Muscle of leg (tissue), 11 donors: Measurements from ENCODE around the gene ACYP2. TPM values are rescaled to one million over a fixed set of nuclear protein-coding genes. Genes with fewer than 3 reads are reported as not detected.

Source experiments
- DNase-seq: peaks from one replicate; pipeline ENCODE4 v3.0.0; 2013
- H3K27ac ChIP-seq: one replicate; pipeline ENCODE4 v1.5.1; 2013; ENCODE audit warnings: mild to moderate bottlenecking, low read length, control low read depth
- H3K27me3 ChIP-seq: one replicate; pipeline ENCODE4 v1.6.1; 2013; ENCODE audit warnings: low read length; ENCODE audit not compliant: control insufficient read depth, insufficient read depth
- H3K36me3 ChIP-seq: one replicate; pipeline ENCODE4 v1.6.1; 2013; ENCODE audit warnings: low read length; ENCODE audit not compliant: control insufficient read depth, insufficient read depth
- H3K4me1 ChIP-seq: one replicate; pipeline ENCODE4 v1.6.1; 2013; ENCODE audit warnings: low read length; ENCODE audit not compliant: control insufficient read depth, insufficient read depth
- H3K4me3 ChIP-seq: one replicate; pipeline ENCODE4 v1.5.1; 2013; ENCODE audit warnings: low read length, control low read depth
- H3K9me3 ChIP-seq: replicated peaks from 2 replicates; pipeline ENCODE4 v1.6.1; 2013; ENCODE audit warnings: low read depth, low read length; ENCODE audit not compliant: control insufficient read depth
- WGBS: methylation state at CpG from one replicate; pipeline ENCODE4 v1.1.5; 2013; ENCODE audit warnings: missing lambda C conversion rate; ENCODE audit not compliant: insufficient coverage; 5-methylcytosine and 5-hydroxymethylcytosine counted together
- polyA plus RNA-seq, 8 donors: library from polyadenylated mRNA; unstranded; fragments of 120-200 nt; gene quantifications; one replicate each; pipeline versions ENCODE4 v1.2.1 to v1.2.3, GENCODE V29; 2013; ENCODE audit warnings: inconsistent platforms in 1 of 8, low replicate concordance in 1 of 8; ENCODE audit not compliant: insufficient read length in 8 of 8, insufficient read depth in 1 of 8
- total RNA-seq: library from RNA; stranded (reverse); fragments of 120-200 nt; gene quantifications from one replicate; pipeline ENCODE4 v1.2.4, GENCODE V29; 2013

ACYP2 gene
- total and polyA plus RNA-seq, 9 donors = 16.7 to 27.1 (median 22.8) TPM

- Histone ChIP-seq H3K36me3 (no peaks in the 10 kb centered on the region), H3K9me3 (no peaks in the 10 kb centered on the region), H3K27me3 (no peaks in the 10 kb centered on the region), H3K4me1 (no peaks in the 10 kb centered on the region), H3K4me3 (no peak overlapping the region), H3K27ac (no peak overlapping the region)
- no CpG with 5 or more reads among the region's 4 CpGs for WGBS
- no peak for DNase-seq
Measured at GRCh38 chr2:54139210-54139609, 23.8 kb downstream of the ACYP2 start.

DNA sequence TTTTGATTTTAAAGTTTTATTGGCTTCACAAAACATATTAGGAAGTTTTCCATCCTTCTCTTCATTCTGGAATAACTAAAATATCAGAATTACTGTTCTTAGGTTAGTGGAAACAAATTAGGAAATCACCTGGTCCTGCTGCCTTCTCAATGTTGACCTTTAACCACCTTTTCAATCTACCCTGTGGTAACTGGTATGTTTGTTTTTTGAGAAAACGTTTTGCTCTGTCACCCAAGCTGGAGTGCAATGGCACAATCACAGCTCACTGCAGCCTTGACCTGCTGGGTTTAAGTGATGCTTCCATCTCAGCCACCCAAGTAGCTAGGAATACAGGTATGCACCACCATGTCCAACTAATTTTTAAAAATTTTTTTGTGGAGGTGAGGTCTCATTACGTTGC, 28.4 kb downstream of the ACYP2 start:
- no peak overlapping the region for H3K27ac ChIP-seq
- H3K36me3 ChIP-seq = no peaks in the 10 kb centered on the region
- WGBS = no CpG with 5 or more reads among the region's 2 CpGs

DNA sequence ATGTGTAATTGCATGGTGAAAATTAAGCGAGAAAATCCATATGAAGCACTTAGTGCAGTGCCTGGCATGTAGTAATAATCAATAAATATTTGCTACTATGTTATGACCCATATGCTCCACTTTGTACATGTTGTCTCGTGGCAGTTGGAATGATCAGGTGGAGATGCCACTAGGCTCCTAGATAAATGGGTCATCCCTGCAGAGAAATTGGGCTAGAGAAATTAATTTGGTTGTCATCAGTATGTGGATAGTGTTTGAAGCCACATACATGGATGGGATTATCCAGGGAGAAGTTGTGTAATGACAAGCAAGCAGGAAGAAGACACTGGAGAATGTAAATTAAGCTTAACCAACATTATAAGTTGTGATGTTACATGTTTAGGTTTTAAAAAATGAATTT, 33.0 kb downstream of the ACYP2 start:
- no peak for DNase-seq
- Histone ChIP-seq H3K27ac (no peak overlapping the region), H3K4me3 (no peak overlapping the region), H3K9me3 (peaks cover 5% of the 10 kb centered on the region), H3K27me3 (no peaks in the 10 kb centered on the region), H3K4me1 (peaks cover 5% of the 10 kb centered on the region), H3K36me3 (no peaks in the 10 kb centered on the region)
- WGBS = no CpG with 5 or more reads among the region's 2 CpGs

More for the DNA sequence above, 28.4 kb downstream of the ACYP2 start:
- no peak overlapping the region for H3K4me3 ChIP-seq
- H3K4me1 ChIP-seq = peaks cover under 1% of the 10 kb centered on the region
- no peaks in the 10 kb centered on the region for H3K27me3 ChIP-seq
- no peaks in the 10 kb centered on the region for H3K9me3 ChIP-seq
- DNase-seq = no peak

DNA sequence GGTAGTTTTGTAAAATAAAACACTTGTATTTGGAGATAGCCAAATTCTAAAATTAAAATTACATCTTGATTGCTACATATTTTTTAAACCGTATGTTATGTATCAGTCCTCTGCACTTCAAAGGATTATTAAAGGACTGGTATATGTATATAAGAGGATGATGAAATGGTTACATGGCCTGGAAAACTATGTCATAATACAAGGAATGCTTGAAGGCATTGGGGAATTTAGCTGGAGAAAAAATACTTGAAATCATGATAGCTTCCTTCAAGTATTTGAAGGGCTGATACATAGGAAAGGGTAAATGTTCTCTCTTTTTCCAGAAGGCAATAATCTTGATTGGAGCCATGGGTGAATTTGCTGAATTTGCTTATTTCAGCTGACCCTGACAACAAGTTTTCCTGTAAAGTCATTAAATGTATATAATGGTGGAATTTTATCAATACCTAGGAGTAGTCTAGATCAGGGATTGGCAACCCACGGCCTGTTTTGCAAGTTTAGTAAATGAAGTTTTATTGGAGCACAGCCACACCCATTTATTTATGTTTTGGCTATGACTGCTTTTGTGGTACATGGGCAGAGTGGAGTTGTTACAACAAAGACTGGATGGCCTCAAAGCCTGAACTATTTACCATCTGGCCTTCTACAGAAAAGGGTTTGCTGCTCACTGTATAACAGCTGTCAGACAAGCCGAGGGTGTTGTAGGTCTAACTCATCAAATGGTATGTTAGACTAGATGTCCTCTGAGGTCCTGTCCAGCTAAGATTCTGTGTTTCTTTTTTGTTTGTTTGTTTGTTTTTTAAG, 34.4 kb downstream of the ACYP2 start:
- no peak overlapping the region for H3K4me3 ChIP-seq
- peak; percentile 76 for DNase-seq
- H3K9me3 ChIP-seq = peaks cover 5% of the 10 kb centered on the region
- WGBS = 44% methylated on average over 1 of the region's 3 CpGs
- no peak overlapping the region for H3K27ac ChIP-seq
- H3K27me3 ChIP-seq = no peaks in the 10 kb centered on the region
- H3K36me3 ChIP-seq = no peaks in the 10 kb centered on the region
- peaks cover 5% of the 10 kb centered on the region for H3K4me1 ChIP-seq

DNA sequence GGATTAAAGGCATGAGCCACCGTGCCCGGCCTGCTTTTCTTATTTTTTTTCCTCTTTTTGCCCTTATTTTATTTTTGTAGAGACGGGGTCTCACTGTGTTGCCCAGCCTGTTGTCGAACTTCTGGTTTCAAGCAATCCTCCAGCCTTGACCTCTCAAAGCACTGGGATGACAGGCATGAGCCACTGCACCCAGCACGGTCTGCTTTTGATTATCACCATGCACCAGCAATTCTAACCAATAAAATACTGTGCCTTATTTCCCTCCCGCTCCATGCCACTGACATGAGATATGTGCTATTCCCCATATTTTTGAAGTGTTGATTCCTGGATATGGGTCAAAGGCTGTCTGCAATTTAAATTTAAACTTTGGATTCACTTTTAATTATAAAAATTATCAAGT, 42.9 kb downstream of the ACYP2 start:
- 70% methylated on average over 3 of the region's 6 CpGs for WGBS
- Histone ChIP-seq H3K4me3 (no peak overlapping the region), H3K27ac (no peak overlapping the region), H3K36me3 (peaks cover 5% of the 10 kb centered on the region), H3K9me3 (peaks cover 6% of the 10 kb centered on the region), H3K4me1 (peaks cover 4% of the 10 kb centered on the region), H3K27me3 (no peaks in the 10 kb centered on the region)
- no peak for DNase-seq

DNA sequence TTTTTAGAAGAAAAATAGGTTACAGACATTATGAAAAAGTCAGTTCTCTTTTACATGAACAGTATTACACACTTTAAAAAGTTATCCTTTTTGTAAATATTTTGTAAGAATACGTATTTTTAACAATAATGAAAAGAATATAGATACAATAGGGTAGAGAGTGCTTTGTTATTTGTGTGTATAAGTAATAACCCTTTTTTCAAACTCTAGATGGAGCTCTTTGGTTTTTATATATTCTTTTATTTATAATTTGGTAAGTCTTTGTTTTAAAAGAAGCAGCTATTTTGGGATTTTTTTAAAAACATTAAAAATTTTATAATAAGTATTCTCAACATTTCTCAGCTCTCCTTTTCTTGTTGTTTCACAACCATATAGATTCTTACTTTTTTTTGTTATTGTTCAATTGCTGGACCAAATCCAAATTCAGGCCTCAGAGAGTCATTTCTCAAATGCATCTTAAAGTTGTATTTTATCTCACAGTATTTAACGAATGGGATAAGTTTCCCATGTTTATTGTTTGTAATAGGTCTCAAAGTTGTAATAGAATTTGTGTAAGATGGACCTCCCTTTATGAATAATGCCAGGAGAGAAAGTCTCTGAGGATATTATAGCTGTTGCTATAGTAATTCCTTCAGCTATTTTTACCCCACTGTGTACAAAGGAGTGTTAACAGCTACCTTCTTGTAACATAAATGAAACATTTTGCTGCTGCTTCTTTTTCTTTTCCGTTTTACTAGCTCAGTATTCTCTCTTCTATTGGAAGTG, 46.4 kb downstream of the ACYP2 start:
- H3K4me1 ChIP-seq = peaks cover 4% of the 10 kb centered on the region
- no CpG with 5 or more reads among the region's 3 CpGs for whole genome bisulfite sequencing
- peak; percentile 65 for DNase-seq
- no peaks in the 10 kb centered on the region for H3K27me3 ChIP-seq
- no peaks in the 10 kb centered on the region for H3K9me3 ChIP-seq
- peak overlapping the region; percentile 67 for H3K27ac ChIP-seq
- H3K36me3 ChIP-seq = peaks cover 5% of the 10 kb centered on the region
- no peak overlapping the region for H3K4me3 ChIP-seq

- Histone ChIP-seq H3K36me3 (peaks cover 5% of the 10 kb centered on the region), H3K4me1 (peaks cover 4% of the 10 kb centered on the region), H3K9me3 (no peaks in the 10 kb centered on the region), H3K27me3 (no peaks in the 10 kb centered on the region), H3K4me3 (no peak overlapping the region), H3K27ac (no peak overlapping the region)
- WGBS = 86% methylated on average over 1 of the region's 1 CpG
- no peak for DNase-seq
Measured at GRCh38 chr2:54164106-54164505, 48.7 kb downstream of the ACYP2 start.

GRCh38 chr2:54166121-54166773, 50.8 kb downstream of the ACYP2 start:
- Histone ChIP-seq H3K36me3 (no peaks in the 10 kb centered on the region), H3K27ac (no peak overlapping the region), H3K27me3 (no peaks in the 10 kb centered on the region), H3K4me3 (no peak overlapping the region), H3K9me3 (no peaks in the 10 kb centered on the region), H3K4me1 (peaks cover 4% of the 10 kb centered on the region)
- WGBS = 89% methylated on average over 2 of the region's 3 CpGs
- DNase-seq = no peak

DNA sequence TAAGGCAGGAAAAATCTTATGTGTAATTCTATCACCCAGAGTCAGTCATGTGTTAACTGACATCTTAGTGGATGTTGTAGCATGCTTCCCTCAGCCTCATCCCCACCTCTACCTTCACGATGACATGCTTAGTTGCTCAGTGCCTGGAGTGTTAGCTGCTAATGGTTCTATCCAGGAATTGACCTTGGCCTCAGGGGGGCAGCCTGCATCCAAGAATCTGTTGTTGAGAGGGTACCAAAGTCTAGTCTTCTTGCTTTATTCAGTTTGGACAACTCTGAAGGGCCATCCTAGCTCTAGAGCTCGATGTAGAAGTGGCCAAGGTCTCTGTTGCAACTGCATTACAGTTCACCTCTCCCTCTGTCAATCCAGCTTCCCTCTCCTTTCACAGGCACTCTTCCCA, 61.2 kb downstream of the ACYP2 start:
- WGBS = 27% methylated on average over 1 of the region's 2 CpGs
- no peaks in the 10 kb centered on the region for H3K27me3 ChIP-seq
- no peaks in the 10 kb centered on the region for H3K4me1 ChIP-seq
- DNase-seq = peak; percentile 77
- no peak overlapping the region for H3K27ac ChIP-seq
- H3K36me3 ChIP-seq = no peaks in the 10 kb centered on the region
- no peak overlapping the region for H3K4me3 ChIP-seq
- H3K9me3 ChIP-seq = no peaks in the 10 kb centered on the region

DNA sequence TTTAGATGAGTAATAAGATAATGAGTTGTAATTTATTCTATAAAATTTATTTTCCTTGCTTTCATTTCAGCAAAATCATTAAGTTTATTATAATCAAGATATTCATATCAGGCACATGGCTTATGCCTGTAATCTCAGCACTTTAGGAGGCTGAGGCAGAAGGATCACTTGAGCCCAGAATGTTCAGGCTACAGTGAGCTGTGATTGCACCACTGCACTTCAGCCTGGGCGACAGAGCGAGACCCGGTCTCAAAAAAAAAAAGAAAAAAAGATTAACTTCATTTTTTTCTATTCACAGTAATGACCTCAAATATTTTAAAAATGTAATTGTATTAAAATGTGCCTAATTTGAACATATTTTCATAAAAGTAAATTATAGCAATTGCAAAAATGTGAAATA, 67.9 kb downstream of the ACYP2 start:
- DNase-seq = no peak

More for the DNA sequence above, 67.9 kb downstream of the ACYP2 start:
- WGBS = no CpG with 5 or more reads among the region's 3 CpGs
- Histone ChIP-seq H3K36me3 (no peaks in the 10 kb centered on the region), H3K9me3 (no peaks in the 10 kb centered on the region), H3K27ac (no peak overlapping the region), H3K4me1 (no peaks in the 10 kb centered on the region), H3K27me3 (no peaks in the 10 kb centered on the region), H3K4me3 (no peak overlapping the region)
